K562 (cell line): ENCODE results near the gene MED29.

ENCODE experiments used
- ARHGAP35 ChIP-seq: fragments of 450-650 bp; IDR thresholded peaks from 2 replicates; pipeline ENCODE4 v1.6.1; 2018; ENCODE audit not compliant: partially characterized antibody
- CHD2 ChIP-seq: IDR thresholded peaks from 2 replicates; pipeline ENCODE4 v1.6.1; 2011; ENCODE audit warnings: low read depth, low read length
- EZH2 ChIP-seq: IDR thresholded peaks from 2 replicates; pipeline ENCODE4 v1.6.1; 2012; ENCODE audit warnings: low read depth, mild to moderate bottlenecking, inconsistent platforms, low read length, borderline replicate concordance
- HBP1 ChIP-seq: fragments of 450-650 bp; formaldehyde crosslinking; IDR thresholded peaks from 2 replicates; pipeline ENCODE4 v1.4.0; 2022; ENCODE audit warnings: missing genetic modification characterization
- NFYB ChIP-seq: IDR thresholded peaks from 2 replicates; pipeline ENCODE4 v1.6.1; 2011; ENCODE audit warnings: mild to moderate bottlenecking, moderate library complexity; ENCODE audit not compliant: insufficient read length; ENCODE audit errors: extremely low read depth
- RAD21 ChIP-seq, 2 experiments: fragments of 250-450 bp in 1 of 2; fragments of 450-650 bp in 1 of 2; sonication (Bioruptor Pico) in 1 of 2; formaldehyde crosslinking in 1 of 2; IDR thresholded peaks in 1 of 2; conservative IDR thresholded peaks in 1 of 2; 2 replicates each; pipeline versions ENCODE4 v1.4.0 to v1.8.0; 2020 to 2022; ENCODE audit warnings: mild to moderate bottlenecking in 2 of 2, moderate library complexity in 1 of 2
- STAT5A ChIP-seq: IDR thresholded peaks from 2 replicates; pipeline ENCODE4 v1.6.1; 2012; ENCODE audit warnings: low read length, inconsistent platforms, borderline replicate concordance
- TF ChIP-seq, protein P1 (sequence below), 3 experiments: IDR thresholded peaks in 2 of 3; conservative IDR thresholded peaks in 1 of 3; 2 replicates each; pipeline ENCODE4 v1.5.1; 2011 to 2012; ENCODE audit warnings: low read length in 3 of 3, mild to moderate bottlenecking in 3 of 3, control low read depth in 2 of 3, improper control_type of control experiment in 1 of 3, inconsistent platforms in 1 of 3, low read depth in 1 of 3, mixed read lengths in 1 of 3, moderate library complexity in 1 of 3; ENCODE audit not compliant: insufficient read depth in 2 of 3

DNA sequence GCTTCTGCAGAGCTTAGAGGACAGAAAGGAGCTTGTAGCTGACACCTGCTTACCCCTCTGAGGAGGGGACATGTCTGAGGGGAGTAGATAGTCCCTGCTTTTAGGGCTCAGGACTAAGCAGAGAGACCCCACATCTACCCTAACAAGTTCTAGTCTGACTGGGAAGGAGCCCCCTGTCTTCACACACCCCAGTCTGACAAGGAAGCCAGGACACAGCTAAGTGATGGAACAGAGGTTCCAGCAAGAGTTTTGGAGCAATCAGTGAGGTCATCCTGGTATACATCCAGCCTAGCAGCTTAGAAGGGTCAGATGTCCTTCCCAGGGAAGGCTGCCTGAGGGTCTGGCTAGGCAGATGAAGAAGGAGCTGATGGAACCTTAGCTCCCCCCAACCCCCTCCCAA lies 15.2 kb upstream of the MED29 start:
- TF ChIP-seq NFYB (no peak), EZH2 (no peak), CHD2 (no peak), ARHGAP35 (no peak), RAD21 (CRISPR knock-in tag; conservative IDR thresholded peaks at IDR 0.05 in 1 of 2, IDR thresholded peaks at IDR 0.05 in 1 of 2) (no peak), STAT5A (no peak), HBP1 (CRISPR knock-in tag) (no peak)
- TF ChIP-seq, protein P1, sequence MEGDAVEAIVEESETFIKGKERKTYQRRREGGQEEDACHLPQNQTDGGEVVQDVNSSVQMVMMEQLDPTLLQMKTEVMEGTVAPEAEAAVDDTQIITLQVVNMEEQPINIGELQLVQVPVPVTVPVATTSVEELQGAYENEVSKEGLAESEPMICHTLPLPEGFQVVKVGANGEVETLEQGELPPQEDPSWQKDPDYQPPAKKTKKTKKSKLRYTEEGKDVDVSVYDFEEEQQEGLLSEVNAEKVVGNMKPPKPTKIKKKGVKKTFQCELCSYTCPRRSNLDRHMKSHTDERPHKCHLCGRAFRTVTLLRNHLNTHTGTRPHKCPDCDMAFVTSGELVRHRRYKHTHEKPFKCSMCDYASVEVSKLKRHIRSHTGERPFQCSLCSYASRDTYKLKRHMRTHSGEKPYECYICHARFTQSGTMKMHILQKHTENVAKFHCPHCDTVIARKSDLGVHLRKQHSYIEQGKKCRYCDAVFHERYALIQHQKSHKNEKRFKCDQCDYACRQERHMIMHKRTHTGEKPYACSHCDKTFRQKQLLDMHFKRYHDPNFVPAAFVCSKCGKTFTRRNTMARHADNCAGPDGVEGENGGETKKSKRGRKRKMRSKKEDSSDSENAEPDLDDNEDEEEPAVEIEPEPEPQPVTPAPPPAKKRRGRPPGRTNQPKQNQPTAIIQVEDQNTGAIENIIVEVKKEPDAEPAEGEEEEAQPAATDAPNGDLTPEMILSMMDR (IDR thresholded peaks at IDR 0.05 in 2 of 3, conservative IDR thresholded peaks at IDR 0.05 in 1 of 3; ENCODE audit: insufficient read depth in 2 of 3, low read depth in 1 of 3, low read length in 3 of 3): no peak
